Mesothelial cell of epicardium (in vitro differentiated cells): ENCODE measurements around the gene TTC1. TPM values are rescaled to one million over a fixed set of nuclear protein-coding genes. Genes with fewer than 3 reads are reported as not detected.

Source experiments
- DNase-seq, 2 experiments: peaks; one replicate each; pipeline ENCODE4 v3.0.0; 2021; ENCODE audit warnings: low spot score in 2 of 2; ENCODE audit not compliant: unreplicated experiment in 2 of 2
- H3K27ac Mint-ChIP-seq: 2 replicates; pipeline ENCODE4 v1.8.0; 2021; ENCODE audit warnings: mixed read lengths
- H3K27me3 Mint-ChIP-seq: 2 replicates; pipeline ENCODE4 v1.8.0; 2021; ENCODE audit warnings: low read depth, mixed read lengths
- H3K36me3 Mint-ChIP-seq: 2 replicates; pipeline ENCODE4 v1.8.0; 2021; ENCODE audit warnings: mixed read lengths
- H3K4me1 Mint-ChIP-seq: 2 replicates; pipeline ENCODE4 v1.8.0; 2021; ENCODE audit warnings: mixed read lengths
- H3K4me3 Mint-ChIP-seq: 2 replicates; pipeline ENCODE4 v1.8.0; 2021; ENCODE audit warnings: mild to moderate bottlenecking, moderate library complexity, mixed read lengths
- H3K9me3 Mint-ChIP-seq: 2 replicates; pipeline ENCODE4 v1.8.0; 2021; ENCODE audit warnings: mixed read lengths
- CTCF ChIP-seq: fragments of 200-600 bp; sonication (generic); IDR thresholded peaks from one replicate; pipeline ENCODE4 v1.5.0; 2021; ENCODE audit warnings: antibody characterized with exemption; ENCODE audit not compliant: unreplicated experiment
- total RNA-seq: library from RNA; stranded (reverse); gene quantifications from 3 replicates; pipeline ENCODE4 v1.2.1, GENCODE V29; 2021

The TTC1 gene
- total RNA-seq, 1 donor from 2014 or later = 38.3 TPM

- no peak for TF ChIP-seq CTCF
- Mint-ChIP-seq H3K4me3 (no peak overlapping the region), H3K36me3 (no peaks in the 10 kb centered on the region), H3K9me3 (no peaks in the 10 kb centered on the region), H3K27me3 (no peaks in the 10 kb centered on the region), H3K27ac (peak overlapping the region; percentile 27), H3K4me1 (peaks cover 40% of the 10 kb centered on the region)
- DNase-seq = no peak
Measured at GRCh38 chr5:160082614-160083500, 73.9 kb downstream of the TTC1 start.

GRCh38 chr5:160083501-160083900, 74.6 kb downstream of the TTC1 start:
- no peak for TF ChIP-seq CTCF
- no peaks in the 10 kb centered on the region for H3K9me3 Mint-ChIP-seq
- H3K27ac Mint-ChIP-seq = peak overlapping the region; percentile 27

GRCh38 chr5:160084144-160084543, 75.2 kb downstream of the TTC1 start:
- Mint-ChIP-seq H3K9me3 (no peaks in the 10 kb centered on the region), H3K4me1 (peaks cover 31% of the 10 kb centered on the region)

More at GRCh38 chr5:160083501-160083900, 74.6 kb downstream of the TTC1 start:
- Mint-ChIP-seq H3K4me1 (peaks cover 33% of the 10 kb centered on the region), H3K27me3 (no peaks in the 10 kb centered on the region), H3K36me3 (no peaks in the 10 kb centered on the region), H3K4me3 (no peak overlapping the region)
- DNase-seq = no peak

GRCh38 chr5:160087199-160087598, 78.3 kb downstream of the TTC1 start:
- H3K36me3 Mint-ChIP-seq = peaks cover 3% of the 10 kb centered on the region
- no peaks in the 10 kb centered on the region for H3K9me3 Mint-ChIP-seq
- no peaks in the 10 kb centered on the region for H3K27me3 Mint-ChIP-seq
- no peak for TF ChIP-seq CTCF
- H3K4me3 Mint-ChIP-seq = no peak overlapping the region
- H3K27ac Mint-ChIP-seq = no peak overlapping the region
- H3K4me1 Mint-ChIP-seq = peaks cover 14% of the 10 kb centered on the region
- no peak for DNase-seq

More at GRCh38 chr5:160084144-160084543, 75.2 kb downstream of the TTC1 start:
- DNase-seq = no peak
- H3K4me3 Mint-ChIP-seq = no peak overlapping the region
- no peak overlapping the region for H3K27ac Mint-ChIP-seq
- no peaks in the 10 kb centered on the region for H3K27me3 Mint-ChIP-seq
- no peaks in the 10 kb centered on the region for H3K36me3 Mint-ChIP-seq
- no peak for TF ChIP-seq CTCF

- no peak for DNase-seq
- Mint-ChIP-seq H3K4me1 (no peaks in the 10 kb centered on the region), H3K9me3 (no peaks in the 10 kb centered on the region), H3K27me3 (no peaks in the 10 kb centered on the region), H3K4me3 (no peak overlapping the region), H3K27ac (no peak overlapping the region), H3K36me3 (peaks cover 15% of the 10 kb centered on the region)
- no peak for TF ChIP-seq CTCF
Measured at GRCh38 chr5:160088805-160089204, 79.9 kb downstream of the TTC1 start.
